Measurements from ENCODE around the gene SKIC3. TPM values are rescaled to one million over a fixed set of nuclear protein-coding genes. Genes with fewer than 3 reads are reported as not detected.

SKIC3 gene
- total and polyA plus RNA-seq, 3 donors from 2014 or later: 10.3 to 50.6 (median 45.8) TPM

- H3K9me3 ChIP-seq: no peaks in the 10 kb centered on the region
- no peak overlapping the region for H3K4me3 ChIP-seq
- peaks cover 3% of the 10 kb centered on the region for H3K4me1 ChIP-seq
- H3K27me3 ChIP-seq: no peaks in the 10 kb centered on the region
- H3K27ac ChIP-seq: no peak overlapping the region
- intact Hi-C loops (cut with DNase I; ENCODE audit: low total_unique reads): no loop called here
- TF ChIP-seq POLR2A (IDR thresholded peaks at IDR 0.05) (no peak), CTCF (IDR thresholded peaks at IDR 0.05) (no peak)
- DNase-seq: no peak
- no peaks in the 10 kb centered on the region for H3K36me3 ChIP-seq (ENCODE audit: low read depth, missing control alignments)
These were observed 26.2 kb downstream of the SKIC3 start for GRCh38 chr5:95528565-95528964.

GRCh38 chr5:95526871-95527270, 27.9 kb downstream of the SKIC3 start:
- DNase-seq: no peak
- no peaks in the 10 kb centered on the region for H3K27me3 ChIP-seq
- intact Hi-C loops (cut with DNase I; ENCODE audit: low total_unique reads): no loop called here
- no peaks in the 10 kb centered on the region for H3K9me3 ChIP-seq
- no peak overlapping the region for H3K27ac ChIP-seq
- 93 to 99% methylated on average over 2 of the region's 2 CpGs for WGBS, 2 donors
- no peaks in the 10 kb centered on the region for H3K4me1 ChIP-seq
- no peak overlapping the region for H3K4me3 ChIP-seq
- no peaks in the 10 kb centered on the region for H3K36me3 ChIP-seq (ENCODE audit: low read depth, missing control alignments)
- TF ChIP-seq POLR2A (IDR thresholded peaks at IDR 0.05) (no peak), CTCF (IDR thresholded peaks at IDR 0.05) (no peak)

GRCh38 chr5:95524423-95524822, 30.4 kb downstream of the SKIC3 start:
- no peak overlapping the region for H3K4me3 ChIP-seq
- no peak for DNase-seq
- H3K9me3 ChIP-seq: no peaks in the 10 kb centered on the region
- H3K27ac ChIP-seq: no peak overlapping the region
- no peaks in the 10 kb centered on the region for H3K27me3 ChIP-seq
- no peaks in the 10 kb centered on the region for H3K36me3 ChIP-seq (ENCODE audit: low read depth, missing control alignments)
- intact Hi-C loops (cut with DNase I; ENCODE audit: low total_unique reads): no loop called here
- TF ChIP-seq POLR2A (IDR thresholded peaks at IDR 0.05): no peak
- TF ChIP-seq CTCF (IDR thresholded peaks at IDR 0.05): no peak
- 87 to 90% methylated on average over 2 of the region's 2 CpGs for WGBS, 2 donors
- no peaks in the 10 kb centered on the region for H3K4me1 ChIP-seq

- H3K27ac ChIP-seq: no peak overlapping the region
- no peak for DNase-seq
- no peaks in the 10 kb centered on the region for H3K36me3 ChIP-seq (ENCODE audit: low read depth, missing control alignments)
- no peaks in the 10 kb centered on the region for H3K4me1 ChIP-seq
- H3K9me3 ChIP-seq: no peaks in the 10 kb centered on the region
- intact Hi-C loops (cut with DNase I; ENCODE audit: low total_unique reads): no loop called here
- TF ChIP-seq CTCF (IDR thresholded peaks at IDR 0.05) (no peak), POLR2A (IDR thresholded peaks at IDR 0.05) (no peak)
- H3K4me3 ChIP-seq: no peak overlapping the region
- no peaks in the 10 kb centered on the region for H3K27me3 ChIP-seq
- WGBS, 2 donors: 87 to 92% methylated on average over 1 of the region's 1 CpG
These were observed 34.6 kb downstream of the SKIC3 start for GRCh38 chr5:95520206-95520605.

GRCh38 chr5:95519681-95520080, 35.1 kb downstream of the SKIC3 start:
- no peaks in the 10 kb centered on the region for H3K4me1 ChIP-seq
- no peak overlapping the region for H3K4me3 ChIP-seq
- DNase-seq: no peak
- 94 to 100% methylated on average over 1 of the region's 1 CpG for WGBS, 2 donors
- no peaks in the 10 kb centered on the region for H3K36me3 ChIP-seq (ENCODE audit: low read depth, missing control alignments)
- no peaks in the 10 kb centered on the region for H3K27me3 ChIP-seq
- intact Hi-C loops (cut with DNase I; ENCODE audit: low total_unique reads): no loop called here
- TF ChIP-seq CTCF (IDR thresholded peaks at IDR 0.05) (no peak), POLR2A (IDR thresholded peaks at IDR 0.05) (no peak)
- H3K27ac ChIP-seq: no peak overlapping the region
- no peaks in the 10 kb centered on the region for H3K9me3 ChIP-seq

Measured in testis (tissue), 3 donors.